RKO (cell line): ENCODE results near the gene LAMC1.
A peak's percentile ranks its signal among the peaks of the same experiment; 100 is the strongest.

Experiments
- DNase-seq: peaks from one replicate; pipeline ENCODE4 v3.0.0-alpha.2; 2016; ENCODE audit warnings: low spot score

The LAMC1 gene

GRCh38 chr1:183194527-183195141 lies 171.4 kb downstream of the LAMC1 start:
- no peak for DNase-seq

GRCh38 chr1:183195142-183195574 lies 171.9 kb downstream of the LAMC1 start:
- DNase-seq, result peak; percentile 83
